Astrocyte of the cerebellum (primary cell): Measurements from ENCODE around the gene TMCC3.

Experiments
- DNase-seq: peaks from one replicate; pipeline ENCODE4 v3.0.0-alpha.2; 2011; ENCODE audit warnings: low read depth
- H3K4me3 ChIP-seq: 2 replicates; pipeline ENCODE4 v1.5.1; 2011; ENCODE audit warnings: mild to moderate bottlenecking, low read depth, low read length, moderate library complexity
- CTCF ChIP-seq: IDR thresholded peaks from 2 replicates; pipeline ENCODE4 v1.5.1; 2012; ENCODE audit warnings: low read length, low read depth, moderate library complexity, mild to moderate bottlenecking; ENCODE audit errors: missing control alignments
- in situ Hi-C: cut with HindIII; loops from 2 replicates; pipeline ENCODE4 v1.10.0; 2017; ENCODE audit warnings: low sequenced_read_pairs

The TMCC3 gene

DNA sequence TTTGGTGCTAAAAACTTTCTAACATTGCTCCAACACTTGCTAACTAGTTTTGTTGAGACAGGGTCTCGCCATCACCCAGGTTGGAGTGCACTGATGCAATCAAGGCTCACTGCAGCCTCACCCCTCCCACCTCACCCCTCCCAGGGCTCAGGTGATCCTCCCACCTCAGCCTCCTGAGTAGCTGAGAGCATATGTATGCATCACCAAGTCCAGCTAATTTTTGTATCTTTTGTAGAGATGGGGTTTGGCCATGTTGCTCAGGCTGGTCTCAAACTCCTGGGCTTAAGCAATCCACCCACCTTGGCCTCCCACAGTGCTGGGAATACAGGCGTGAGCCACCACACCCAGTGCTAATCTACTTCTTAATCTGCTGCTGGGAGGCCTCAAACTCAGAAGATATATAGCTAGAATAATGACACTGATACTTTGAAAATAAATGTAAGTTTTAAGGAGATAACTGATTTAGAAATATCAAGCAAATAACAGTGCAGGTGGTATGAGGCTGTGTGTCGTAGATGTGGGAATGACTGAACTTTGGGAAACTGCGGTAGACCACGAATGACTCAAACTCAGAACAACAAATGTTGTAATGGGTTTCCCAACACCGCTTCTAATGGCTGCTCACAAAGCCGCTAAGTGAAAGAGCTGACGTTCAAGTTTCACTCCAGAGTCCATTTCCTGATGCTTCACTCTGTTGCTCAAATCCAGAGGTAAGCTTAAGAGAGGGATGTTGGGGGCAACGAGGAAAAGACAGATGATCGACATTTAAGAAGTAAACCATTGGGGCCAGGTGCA lies 10.0 kb downstream of the TMCC3 start:
- peak; percentile 90 for DNase-seq
- no peak overlapping the region for H3K4me3 ChIP-seq
- TF ChIP-seq CTCF = no peak
- in situ Hi-C loops = no loop called here

DNA sequence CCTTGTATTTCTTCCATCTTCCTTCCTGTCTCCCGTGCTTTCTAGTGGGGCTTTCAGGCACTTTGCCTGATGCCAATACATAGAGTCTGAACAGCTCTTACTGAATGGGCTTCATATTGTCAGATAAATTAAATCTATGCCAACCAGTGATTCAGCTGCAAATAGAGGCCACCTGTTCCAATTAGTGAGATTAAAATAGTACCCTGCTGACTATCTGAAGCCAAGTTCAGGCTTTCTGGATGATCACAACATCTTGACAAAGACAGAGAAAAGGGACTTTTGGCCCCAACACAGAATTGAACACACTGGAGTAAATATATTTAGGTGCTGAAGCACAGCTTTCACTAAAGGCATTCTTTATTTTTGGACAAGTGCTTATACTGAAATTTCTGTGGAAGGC lies 11.8 kb downstream of the TMCC3 start:
- DNase-seq = no peak
- in situ Hi-C loops = no loop called here
- no peak overlapping the region for H3K4me3 ChIP-seq
- no peak for TF ChIP-seq CTCF

GRCh38 chr12:94637390-94638113 lies 12.8 kb downstream of the TMCC3 start:
- TF ChIP-seq CTCF = no peak
- in situ Hi-C loops = no loop called here
- H3K4me3 ChIP-seq = no peak overlapping the region
- no peak for DNase-seq

GRCh38 chr12:94636462-94637085 lies 13.8 kb downstream of the TMCC3 start:
- H3K4me3 ChIP-seq = no peak overlapping the region
- TF ChIP-seq CTCF = no peak
- in situ Hi-C loops = no loop called here
- DNase-seq = no peak

DNA sequence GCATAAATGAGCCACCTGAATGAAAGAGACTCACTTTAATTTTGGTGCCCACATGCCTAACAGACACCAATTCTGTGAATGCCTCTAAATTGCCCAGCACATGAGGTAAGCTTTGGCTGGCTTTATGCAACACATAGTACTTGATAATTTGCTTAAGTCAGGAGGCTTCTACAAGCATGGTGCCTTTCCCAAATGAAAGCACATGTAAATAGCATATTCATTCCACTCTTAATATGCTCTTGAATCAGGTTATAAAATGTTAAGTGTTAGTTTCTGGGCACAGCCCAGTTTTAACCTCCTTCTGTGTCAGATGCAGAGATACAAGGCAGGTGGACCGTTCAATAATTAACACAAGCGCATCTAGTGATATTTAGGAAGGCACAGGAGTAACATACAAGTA lies 15.6 kb downstream of the TMCC3 start:
- H3K4me3 ChIP-seq = no peak overlapping the region
- no peak for DNase-seq
- in situ Hi-C loops = loop anchor here (5.0 kb wide), 1 partner anchor 72 kb away; no protein-coding TSS in a partner anchor
- no peak for TF ChIP-seq CTCF

GRCh38 chr12:94633401-94633800 lies 17.0 kb downstream of the TMCC3 start:
- DNase-seq = no peak
- in situ Hi-C loops = loop anchor here (5.0 kb wide), 1 partner anchor 71 kb away; no protein-coding TSS in a partner anchor
- no peak for TF ChIP-seq CTCF
- H3K4me3 ChIP-seq = no peak overlapping the region
